Thymus (tissue), 11 donors: ENCODE measurements around the gene FAM124A. TPM values are rescaled to one million over a fixed set of nuclear protein-coding genes. Genes with fewer than 3 reads are reported as not detected.

ENCODE experiments used
- DNase-seq, 9 donors: peaks; one replicate each; pipeline ENCODE4 v3.0.0-alpha.2; 2013; ENCODE audit warnings: low spot score in 9 of 9, low read depth in 6 of 9, missing footprints in 1 of 9
- H3K27ac ChIP-seq, 2 donors: one replicate each; pipeline ENCODE4 v1.5.1; 2013; ENCODE audit warnings: control low read depth in 1 of 2, low read depth in 1 of 2, low read length in 1 of 2, mild to moderate bottlenecking in 1 of 2, moderate library complexity in 1 of 2
- H3K27me3 ChIP-seq, 2 donors: one replicate each; pipeline ENCODE4 v1.5.1; 2013; ENCODE audit warnings: low read length in 1 of 2; ENCODE audit not compliant: control insufficient read depth in 2 of 2, insufficient read depth in 1 of 2
- H3K36me3 ChIP-seq, 2 donors: one replicate each; pipeline ENCODE4 v1.5.1; 2013; ENCODE audit warnings: low read length in 1 of 2, mild to moderate bottlenecking in 1 of 2, moderate library complexity in 1 of 2; ENCODE audit not compliant: control insufficient read depth in 2 of 2, insufficient read depth in 2 of 2
- H3K4me1 ChIP-seq, 2 donors: one replicate each; pipeline ENCODE4 v1.5.1; 2013; ENCODE audit warnings: low read length in 2 of 2; ENCODE audit not compliant: control insufficient read depth in 2 of 2, insufficient read depth in 2 of 2
- H3K4me3 ChIP-seq, 2 donors: one replicate each; pipeline ENCODE4 v1.5.1; 2013; ENCODE audit warnings: low read length in 2 of 2, control low read depth in 1 of 2, mild to moderate bottlenecking in 1 of 2
- H3K9me3 ChIP-seq, 2 donors: one replicate each; pipeline ENCODE4 v1.5.1; 2013; ENCODE audit warnings: low read length in 1 of 2, mild to moderate bottlenecking in 1 of 2; ENCODE audit not compliant: control insufficient read depth in 2 of 2, insufficient read depth in 1 of 2
- WGBS: extraction: QIAGEN DNeasy Blood & Tissue Kit; methylation state at CpG from one replicate; pipeline ENCODE4 v1.1.7; 2013; 5-methylcytosine and 5-hydroxymethylcytosine counted together
- polyA plus RNA-seq: library from polyadenylated mRNA; stranded (reverse); fragments of 200-250 nt; gene quantifications from one replicate; pipeline ENCODE4 v1.2.3, GENCODE V29; 2013
- total RNA-seq: library from RNA; stranded (reverse); fragments of 120-200 nt; gene quantifications from one replicate; pipeline ENCODE4 v1.2.4, GENCODE V29; 2013
- donor health status: healthy.

FAM124A gene
- total and polyA plus RNA-seq, 2 donors = 3.0 to 5.2 TPM

GRCh38 chr13:51291341-51291740 lies 69.1 kb downstream of the FAM124A start:
- H3K27ac ChIP-seq = no peak overlapping the region
- 98% methylated on average over 5 of the region's 5 CpGs for WGBS
- DNase-seq = no peak
- no peak overlapping the region for H3K4me3 ChIP-seq
- H3K4me1 ChIP-seq = no peaks in the 10 kb centered on the region
- no peaks in the 10 kb centered on the region for H3K36me3 ChIP-seq
- H3K9me3 ChIP-seq = no peaks in the 10 kb centered on the region
- H3K27me3 ChIP-seq = no peaks in the 10 kb centered on the region

- 94% methylated on average over 6 of the region's 6 CpGs for WGBS
- Histone ChIP-seq H3K4me1 (no peaks in the 10 kb centered on the region), H3K27me3 (no peaks in the 10 kb centered on the region)
These were observed 69.9 kb downstream of the FAM124A start for GRCh38 chr13:51292000-51292565.

GRCh38 chr13:51297556-51297955 lies 75.4 kb downstream of the FAM124A start:
- Histone ChIP-seq H3K9me3 (peaks cover 0 to 2% of the 10 kb centered on the region in 2 donors), H3K36me3 (no peaks in the 10 kb centered on the region), H3K27me3 (no peaks in the 10 kb centered on the region), H3K4me3 (no peak overlapping the region), H3K4me1 (no peaks in the 10 kb centered on the region), H3K27ac (no peak overlapping the region)
- no peak for DNase-seq
- 98% methylated on average over 2 of the region's 2 CpGs for WGBS

More at GRCh38 chr13:51292000-51292565, 69.9 kb downstream of the FAM124A start:
- Histone ChIP-seq H3K36me3 (no peaks in the 10 kb centered on the region), H3K9me3 (no peaks in the 10 kb centered on the region), H3K27ac (no peak overlapping the region), H3K4me3 (no peak overlapping the region)
- no peak for DNase-seq

- Histone ChIP-seq H3K36me3 (no peaks in the 10 kb centered on the region), H3K4me3 (no peak overlapping the region), H3K9me3 (peaks cover 0 to 2% of the 10 kb centered on the region in 2 donors), H3K27ac (no peak overlapping the region), H3K4me1 (no peaks in the 10 kb centered on the region), H3K27me3 (no peaks in the 10 kb centered on the region)
- no peak for DNase-seq
- WGBS = 96% methylated on average over 1 of the region's 1 CpG
These were observed 76.6 kb downstream of the FAM124A start for GRCh38 chr13:51298812-51299211.

- Histone ChIP-seq H3K27me3 (no peaks in the 10 kb centered on the region), H3K27ac (no peak overlapping the region), H3K36me3 (no peaks in the 10 kb centered on the region), H3K4me1 (no peaks in the 10 kb centered on the region), H3K9me3 (no peaks in the 10 kb centered on the region), H3K4me3 (no peak overlapping the region)
- 97% methylated on average over 2 of the region's 2 CpGs for WGBS
- no peak for DNase-seq
These were observed 80.9 kb downstream of the FAM124A start for GRCh38 chr13:51303063-51303552.

GRCh38 chr13:51303882-51304281 lies 81.7 kb downstream of the FAM124A start:
- Histone ChIP-seq H3K36me3 (no peaks in the 10 kb centered on the region), H3K27me3 (no peaks in the 10 kb centered on the region), H3K27ac (no peak overlapping the region), H3K9me3 (no peaks in the 10 kb centered on the region), H3K4me3 (no peak overlapping the region), H3K4me1 (no peaks in the 10 kb centered on the region)
- DNase-seq = no peak

GRCh38 chr13:51305271-51305967 lies 83.2 kb downstream of the FAM124A start:
- Histone ChIP-seq H3K36me3 (no peaks in the 10 kb centered on the region), H3K4me3 (no peak overlapping the region), H3K27ac (no peak overlapping the region), H3K27me3 (no peaks in the 10 kb centered on the region), H3K9me3 (no peaks in the 10 kb centered on the region), H3K4me1 (no peaks in the 10 kb centered on the region)
- WGBS = 97% methylated on average over 7 of the region's 7 CpGs
- no peak for DNase-seq

GRCh38 chr13:51308781-51309180 lies 86.6 kb downstream of the FAM124A start:
- Histone ChIP-seq H3K4me1 (no peaks in the 10 kb centered on the region), H3K4me3 (no peak overlapping the region), H3K9me3 (no peaks in the 10 kb centered on the region), H3K27me3 (no peaks in the 10 kb centered on the region), H3K36me3 (no peaks in the 10 kb centered on the region), H3K27ac (no peak overlapping the region)
- no peak for DNase-seq
- WGBS = 58% methylated on average over 6 of the region's 6 CpGs

- Histone ChIP-seq H3K27me3 (no peaks in the 10 kb centered on the region), H3K4me3 (no peak overlapping the region), H3K27ac (no peak overlapping the region), H3K36me3 (no peaks in the 10 kb centered on the region), H3K4me1 (no peaks in the 10 kb centered on the region), H3K9me3 (no peaks in the 10 kb centered on the region)
- 96% methylated on average over 2 of the region's 2 CpGs for WGBS
- DNase-seq = no peak
These were observed 89.0 kb downstream of the FAM124A start for GRCh38 chr13:51311231-51311630.
